ENCODE data around the gene SALL1. TPM values are rescaled to one million over a fixed set of nuclear protein-coding genes. Genes with fewer than 3 reads are reported as not detected.

Gene SALL1
- polyA plus RNA-seq, 1 experiment: 9.9 TPM

DNA sequence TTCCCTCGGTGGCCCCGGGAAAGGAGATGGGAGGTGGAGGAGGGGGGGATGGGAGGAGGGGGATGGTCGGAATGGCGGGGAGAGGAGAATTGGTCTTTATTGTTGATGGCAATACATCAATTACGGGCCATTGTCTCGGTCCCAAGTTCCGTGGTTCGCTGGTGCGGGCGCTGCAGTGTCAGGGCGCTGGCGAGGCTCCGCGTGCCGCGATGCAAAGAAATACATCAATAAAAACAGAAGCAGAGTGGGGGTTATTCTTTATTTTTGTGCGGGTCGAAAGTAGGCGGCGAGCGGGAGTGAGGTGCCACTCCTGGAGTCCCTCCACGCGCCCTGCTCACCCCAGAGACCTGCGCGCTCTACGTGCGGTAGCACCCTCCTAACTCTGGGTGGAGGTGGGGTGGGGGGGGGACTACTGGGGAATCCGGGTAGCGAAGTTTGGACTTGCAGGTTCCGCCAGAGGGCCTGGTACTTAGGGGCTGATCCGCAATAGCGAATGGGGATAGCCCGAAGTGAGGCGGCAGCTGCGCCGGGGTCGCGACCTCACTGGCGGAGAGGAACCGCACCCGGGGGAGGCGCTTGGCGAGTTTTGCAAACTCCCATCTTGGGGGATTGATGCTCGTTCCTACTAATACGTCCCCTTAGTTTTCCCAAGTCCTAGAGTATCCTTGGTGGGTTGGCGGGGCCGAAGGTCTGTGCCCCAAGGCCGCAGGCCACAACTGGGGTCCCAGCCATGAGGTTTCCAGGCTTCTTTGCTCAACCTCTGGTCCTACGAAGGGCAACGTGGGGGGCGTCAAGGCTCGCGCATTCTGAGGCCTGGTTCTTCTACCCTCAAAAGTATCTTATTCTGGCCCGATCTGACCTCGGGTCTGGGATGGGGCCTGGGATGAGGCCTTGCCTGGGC lies 3.5 kb upstream of the SALL1 start:
- H3K27ac ChIP-seq (ENCODE audit: low read depth, low read length): peak overlapping the region; percentile 70
- no peak for TF ChIP-seq CTCF (IDR thresholded peaks at IDR 0.05; ENCODE audit: low read depth, low read length)
- H3K4me3 ChIP-seq (ENCODE audit: low read depth, low read length): peak overlapping the region; percentile 51
- no peak for DNase-seq (ENCODE audit: low read depth, low spot score)
- POLR2A ChIA-PET: interaction anchor here (0.6 kb wide), 1 partner anchor 1926 kb away, joined by 3 read pairs; no protein-coding TSS in a partner anchor
- CTCF ChIA-PET: interaction anchor here (0.6 kb wide), 1 partner anchor 526 kb away, joined by 5 read pairs; no protein-coding TSS in a partner anchor
- peaks cover 17% of the 10 kb centered on the region for H3K27me3 ChIP-seq (ENCODE audit: control insufficient read depth, insufficient read depth, low read length)
- H3K9me3 ChIP-seq (ENCODE audit: control insufficient read depth, insufficient read depth, low read length): peaks cover 8% of the 10 kb centered on the region; the same call in 1 of the 2 replicates

DNA sequence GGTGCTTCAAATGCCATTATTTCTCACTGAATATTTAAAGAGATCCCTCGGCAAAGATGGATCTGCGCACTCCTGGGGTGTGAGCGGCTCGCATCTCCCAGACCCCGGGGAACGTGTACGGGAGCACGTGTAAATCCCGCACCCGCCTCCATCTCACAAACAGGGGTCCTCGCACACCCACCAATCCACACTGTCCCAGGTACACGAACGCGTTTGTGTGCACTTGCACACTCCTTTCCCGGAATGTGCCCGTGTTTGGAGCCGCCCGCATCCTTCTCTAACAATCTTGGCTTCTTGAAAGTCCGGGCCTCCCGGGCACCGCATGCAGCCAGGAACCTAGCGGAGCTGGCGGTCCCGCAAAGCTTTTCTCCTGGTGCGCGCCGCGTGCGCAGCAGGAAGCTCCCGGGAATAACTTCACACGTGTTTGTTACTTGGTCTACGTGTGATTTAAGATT lies 2.5 kb upstream of the SALL1 start:
- Histone ChIP-seq H3K9me3 (ENCODE audit: control insufficient read depth, insufficient read depth, low read length) (peaks cover 8% of the 10 kb centered on the region; the same call in 1 of the 2 replicates), H3K27ac (ENCODE audit: low read depth, low read length) (peak overlapping the region; percentile 75), H3K4me3 (ENCODE audit: low read depth, low read length) (peak overlapping the region; percentile 82), H3K27me3 (ENCODE audit: control insufficient read depth, insufficient read depth, low read length) (peaks cover 17% of the 10 kb centered on the region)
- TF ChIP-seq CTCF (IDR thresholded peaks at IDR 0.05; ENCODE audit: low read depth, low read length): no peak
- DNase-seq (ENCODE audit: low read depth, low spot score): no peak
- POLR2A ChIA-PET: interaction anchor here (0.6 kb wide), 1 partner anchor 1927 kb away, joined by 3 read pairs; no protein-coding TSS in a partner anchor
- CTCF ChIA-PET: interaction anchor here (0.6 kb wide), 1 partner anchor 526 kb away, joined by 5 read pairs; no protein-coding TSS in a partner anchor

GRCh38 chr16:51152691-51153576 lies 1.9 kb upstream of the SALL1 start:
- H3K4me3 ChIP-seq (ENCODE audit: low read depth, low read length): peak overlapping the region; percentile 82
- CTCF ChIA-PET: interaction anchor here (1.4 to 1.6 kb wide), 2 partner anchors 346 to 609 kb away, joined by 3 to 5 read pairs; no protein-coding TSS in a partner anchor
- peaks cover 8% of the 10 kb centered on the region; the same call in 1 of the 2 replicates for H3K9me3 ChIP-seq (ENCODE audit: control insufficient read depth, insufficient read depth, low read length)
- no peak for DNase-seq (ENCODE audit: low read depth, low spot score)
- no peak for TF ChIP-seq CTCF (IDR thresholded peaks at IDR 0.05; ENCODE audit: low read depth, low read length)
- peak overlapping the region; percentile 75 for H3K27ac ChIP-seq (ENCODE audit: low read depth, low read length)
- POLR2A ChIA-PET: interaction anchor here (0.6 to 1.3 kb wide), 4 partner anchors 23 to 669 kb away, joined by 3 to 8 read pairs (median 4); no protein-coding TSS in a partner anchor
- H3K27me3 ChIP-seq (ENCODE audit: control insufficient read depth, insufficient read depth, low read length): peaks cover 17% of the 10 kb centered on the region

- no peak for TF ChIP-seq CTCF (IDR thresholded peaks at IDR 0.05; ENCODE audit: low read depth, low read length)
- Histone ChIP-seq H3K9me3 (ENCODE audit: control insufficient read depth, insufficient read depth, low read length) (peaks cover 8% of the 10 kb centered on the region; the same call in 1 of the 2 replicates), H3K4me3 (ENCODE audit: low read depth, low read length) (peak overlapping the region; percentile 82), H3K27ac (ENCODE audit: low read depth, low read length) (peak overlapping the region; percentile 78), H3K27me3 (ENCODE audit: control insufficient read depth, insufficient read depth, low read length) (peaks cover 17% of the 10 kb centered on the region)
- DNase-seq (ENCODE audit: low read depth, low spot score): peak; percentile 78
- POLR2A ChIA-PET: interaction anchor here (0.6 to 1.3 kb wide), 5 partner anchors 24 to 670 kb away, joined by 3 to 8 read pairs (median 3); no protein-coding TSS in a partner anchor
- CTCF ChIA-PET: interaction anchor here (0.6 to 1.6 kb wide), 3 partner anchors 346 to 800 kb away, joined by 3 to 5 read pairs (median 3); no protein-coding TSS in a partner anchor
Observed at GRCh38 chr16:51151961-51152663, 1.0 kb upstream of the SALL1 start.
